Measurements from ENCODE around the gene C9orf72.

GRCh38 chr9:27586304-27586703 is 13.0 kb upstream of the C9orf72 start:
- TF ChIP-seq CTCF (IDR thresholded peaks at IDR 0.05) (no peak), POLR2A (IDR thresholded peaks at IDR 0.05) (no peak), POLR2AphosphoS5 (IDR thresholded peaks at IDR 0.05) (no peak), EP300 (IDR thresholded peaks at IDR 0.05) (no peak)
